Parietal lobe (tissue), 2 donors: Measurements from ENCODE around the gene MDH1B. TPM values are rescaled to one million over a fixed set of nuclear protein-coding genes. Genes with fewer than 3 reads are reported as not detected.

Source experiments
- small RNA-seq: library from RNA; depleted of rRNA; stranded (forward); fragments of <200 nt; gene quantifications from one replicate; pipeline ENCODE3, GENCODE V24; 2014; ENCODE audit warnings: low replicate concordance
- total RNA-seq: library from RNA; depleted of rRNA; stranded (reverse); fragments of >200 nt; gene quantifications from one replicate; pipeline ENCODE4 v1.2.3, GENCODE V29; 2014

MDH1B gene
- 4.7 TPM for total RNA-seq

DNA sequence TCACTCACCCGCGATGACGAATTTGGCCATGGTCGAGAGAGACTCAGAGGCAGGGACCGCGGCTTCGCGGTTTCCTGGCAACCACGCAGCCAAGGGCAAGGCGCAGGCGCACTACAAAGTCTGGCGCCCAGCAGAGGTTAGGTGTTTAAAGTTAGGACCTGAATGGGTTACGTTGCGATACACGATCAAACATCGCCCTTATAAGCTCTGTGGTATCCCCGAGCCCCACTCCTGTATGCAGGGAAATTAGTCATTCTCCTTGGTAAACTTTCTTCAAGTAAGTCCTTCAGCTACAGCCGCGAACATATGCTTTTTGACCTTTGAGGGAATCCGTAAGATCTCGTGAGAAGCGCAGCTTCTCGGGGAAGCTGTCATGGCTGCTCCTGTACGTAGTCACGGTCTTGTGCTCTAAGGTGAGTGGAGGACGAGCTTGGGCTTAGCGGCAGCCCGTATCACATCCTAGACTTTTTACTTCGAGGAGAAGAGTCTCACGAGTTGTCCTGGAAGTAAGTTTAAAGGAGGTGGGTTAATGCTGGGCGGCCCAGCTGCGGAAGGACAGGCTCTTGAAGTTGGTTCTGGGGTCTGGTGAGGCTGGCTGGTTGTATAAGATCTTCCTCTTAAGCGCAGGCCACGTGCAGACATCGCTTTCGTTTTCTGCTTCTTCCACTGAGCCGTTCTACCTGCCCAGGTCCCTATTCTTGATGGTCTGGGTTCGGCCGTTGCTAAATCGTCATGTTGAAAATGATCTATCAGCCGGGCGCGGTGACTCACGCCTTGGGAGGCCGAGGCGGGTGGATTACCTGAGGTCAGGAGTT lies at the start of gene MDH1B, which contains the start of gene FASTKD2:
TSS of gene MDH1B (minus strand) at position 87 of the 815 bp plus-strand sequence. CDS start at position 30, 57 bp downstream.
TSS of gene FASTKD2 (plus strand) at position 365 of the 815 bp plus-strand sequence. CDS start 1,088 bp downstream, outside the sequence.

DNA sequence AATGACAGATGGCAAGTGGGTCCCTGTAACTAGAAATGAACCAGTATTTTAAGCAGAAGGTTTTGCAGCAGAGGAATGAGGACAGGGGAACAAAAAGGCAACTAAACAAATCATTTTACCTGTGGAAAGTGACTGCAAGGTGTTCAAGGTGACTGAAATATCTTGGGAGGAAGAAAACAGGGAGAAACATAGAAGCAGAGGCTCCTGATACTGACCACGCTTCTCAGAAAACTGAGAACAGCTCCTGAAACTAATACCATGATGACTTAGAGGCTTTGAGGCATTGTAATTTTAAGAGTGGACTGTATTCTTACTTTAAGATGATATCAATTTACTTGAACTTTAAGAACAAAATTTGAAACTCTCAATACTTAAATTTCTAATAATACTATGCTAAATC lies 46.8 kb downstream of the MDH1B start, which contains the start of gene DYTN:
TSS of gene DYTN (minus strand) at position 101 of the 400 bp plus-strand sequence. CDS start 117 bp downstream, outside the sequence.

Small RNA genes within 50 kb of the gene (small RNA-seq; reads per million reads assigned to genes)
- gene MIR3130-2 = not detected
- gene RF00019 = not detected

Other genes with a start within 250 kb of the MDH1B start
- gene FAM237A, start 122.8 kb downstream of the MDH1B start, total RNA-seq = not detected
- gene DYTN, start 46.9 kb downstream of the MDH1B start, total RNA-seq = not detected
- gene FASTKD2, start 278 bp upstream of the MDH1B start, total RNA-seq = 54.8 TPM
- gene CPO, start 174.2 kb upstream of the MDH1B start, total RNA-seq = not detected